DOHH2 (cell line): Measurements from ENCODE around the gene TPPP3.

Source experiments
- H3F3A ChIP-seq: fragments of 200-600 bp; sonication (generic), shearing (Covaris generic); 2 replicates; pipeline ENCODE4 v1.6.0; 2016; ENCODE audit warnings: antibody characterized with exemption, mild to moderate bottlenecking; ENCODE audit not compliant: control insufficient read depth, insufficient read depth
- H3K27ac ChIP-seq: fragments of 200-600 bp; sonication (generic); 2 replicates; pipeline ENCODE4 v1.5.1; 2014; ENCODE audit warnings: low read depth, mild to moderate bottlenecking, low read length, moderate library complexity
- H3K27me3 ChIP-seq: fragments of 200-600 bp; sonication (generic); 2 replicates; pipeline ENCODE4 v1.6.1; 2014; ENCODE audit warnings: mild to moderate bottlenecking, low read length, mixed read lengths; ENCODE audit not compliant: control insufficient read depth
- H3K36me3 ChIP-seq: fragments of 200-600 bp; sonication (generic); 2 replicates; pipeline ENCODE4 v1.6.1; 2014; ENCODE audit warnings: mild to moderate bottlenecking, low read length, moderate library complexity, mixed read lengths; ENCODE audit not compliant: control insufficient read depth
- H3K4me1 ChIP-seq: fragments of 200-600 bp; sonication (generic); 2 replicates; pipeline ENCODE4 v1.6.1; 2014; ENCODE audit warnings: mild to moderate bottlenecking, low read length, mixed read lengths; ENCODE audit not compliant: control insufficient read depth
- H3K4me2 ChIP-seq: fragments of 200-600 bp; sonication (generic); 2 replicates; pipeline ENCODE4 v1.6.0; 2014; ENCODE audit warnings: mild to moderate bottlenecking, low read length, moderate library complexity
- H3K4me3 ChIP-seq: fragments of 200-600 bp; sonication (generic); 2 replicates; pipeline ENCODE4 v1.5.1; 2014; ENCODE audit warnings: mild to moderate bottlenecking, low read length, mixed read lengths
- H3K79me2 ChIP-seq: fragments of 200-600 bp; sonication (generic); 2 replicates; pipeline ENCODE4 v1.6.1; 2014; ENCODE audit warnings: mild to moderate bottlenecking, low read length, mixed read lengths; ENCODE audit not compliant: control insufficient read depth
- H3K9me2 ChIP-seq: fragments of 200-600 bp; sonication (generic); replicated peaks from 2 replicates; pipeline ENCODE4 v1.6.1; 2014; ENCODE audit warnings: mild to moderate bottlenecking, low read length, mixed read lengths; ENCODE audit not compliant: control insufficient read depth
- H3K9me3 ChIP-seq: fragments of 200-600 bp; sonication (generic); 2 replicates; pipeline ENCODE4 v1.6.1; 2014; ENCODE audit warnings: antibody characterized with exemption, low read length, mixed read lengths; ENCODE audit not compliant: control insufficient read depth, insufficient read depth
- H4K20me1 ChIP-seq: fragments of 200-600 bp; sonication (generic); 2 replicates; pipeline ENCODE4 v1.6.0; 2014; ENCODE audit warnings: low read depth, mild to moderate bottlenecking, antibody characterized with exemption, low read length, moderate library complexity; ENCODE audit not compliant: control insufficient read depth, insufficient read depth
- EZH2phosphoT487 ChIP-seq: fragments of 200-600 bp; sonication (generic); IDR thresholded peaks from 2 replicates; pipeline ENCODE4 v1.6.1; 2017; ENCODE audit warnings: borderline replicate concordance, mild to moderate bottlenecking, antibody characterized with exemption, low read length, moderate library complexity, mixed read lengths
- TF ChIP-seq, protein P1 (sequence below): fragments of 200-600 bp; sonication (generic); IDR thresholded peaks from one replicate; pipeline ENCODE4 v1.5.1; 2014; ENCODE audit warnings: antibody characterized with exemption, mild to moderate bottlenecking, low read depth, low read length; ENCODE audit not compliant: poor library complexity, severe bottlenecking

Gene TPPP3

DNA sequence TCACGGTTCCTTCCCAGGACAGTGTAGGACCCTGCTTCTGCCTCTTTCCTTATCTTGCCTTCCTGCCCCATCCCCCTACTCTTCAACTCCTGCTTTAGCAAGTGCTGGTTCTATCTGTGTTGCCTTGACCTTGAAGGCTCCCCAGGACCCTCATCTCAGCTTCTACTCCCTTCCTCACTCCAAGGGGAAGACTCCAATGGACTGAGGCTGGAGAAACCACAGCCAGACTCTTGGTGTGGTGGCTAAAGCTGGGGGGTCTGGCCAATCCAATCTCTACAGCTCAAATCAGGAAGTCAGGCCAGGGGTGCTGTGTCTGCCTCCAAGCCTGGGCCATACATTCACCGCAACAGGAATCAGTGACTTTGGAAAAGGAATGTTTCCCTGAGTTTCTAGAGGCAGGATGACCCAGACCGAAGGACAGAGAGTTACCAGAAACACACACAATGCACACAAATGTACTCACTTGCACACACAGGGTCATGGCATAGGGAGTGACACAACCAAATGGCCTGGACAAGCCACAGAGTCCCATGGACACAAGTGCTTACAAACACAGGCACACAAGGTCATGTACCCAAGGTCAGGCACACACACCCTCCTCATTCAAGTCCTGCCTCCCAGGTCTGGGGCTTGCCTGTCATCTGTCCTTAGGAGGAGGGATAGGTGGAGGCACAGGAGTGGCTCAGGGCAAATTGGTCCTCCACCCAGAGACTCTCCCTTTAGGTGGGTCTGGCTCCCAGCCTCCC, 35.9 kb upstream of the TPPP3 start:
- peaks cover 53% of the 10 kb centered on the region for H3K27me3 ChIP-seq
- H3K4me1 ChIP-seq = peaks cover 11% of the 10 kb centered on the region
- H3K4me2 ChIP-seq = no peak overlapping the region
- H4K20me1 ChIP-seq = no peaks in the 10 kb centered on the region
- H3K4me3 ChIP-seq = no peak overlapping the region
- H3K27ac ChIP-seq = no peak overlapping the region
- no peaks in the 10 kb centered on the region for H3K9me3 ChIP-seq
- no peaks in the 10 kb centered on the region for H3K79me2 ChIP-seq
- H3K36me3 ChIP-seq = no peaks in the 10 kb centered on the region
- H3K9me2 ChIP-seq = no peaks in the 10 kb centered on the region
- TF ChIP-seq EZH2phosphoT487 = no peak
- TF ChIP-seq, protein P1, sequence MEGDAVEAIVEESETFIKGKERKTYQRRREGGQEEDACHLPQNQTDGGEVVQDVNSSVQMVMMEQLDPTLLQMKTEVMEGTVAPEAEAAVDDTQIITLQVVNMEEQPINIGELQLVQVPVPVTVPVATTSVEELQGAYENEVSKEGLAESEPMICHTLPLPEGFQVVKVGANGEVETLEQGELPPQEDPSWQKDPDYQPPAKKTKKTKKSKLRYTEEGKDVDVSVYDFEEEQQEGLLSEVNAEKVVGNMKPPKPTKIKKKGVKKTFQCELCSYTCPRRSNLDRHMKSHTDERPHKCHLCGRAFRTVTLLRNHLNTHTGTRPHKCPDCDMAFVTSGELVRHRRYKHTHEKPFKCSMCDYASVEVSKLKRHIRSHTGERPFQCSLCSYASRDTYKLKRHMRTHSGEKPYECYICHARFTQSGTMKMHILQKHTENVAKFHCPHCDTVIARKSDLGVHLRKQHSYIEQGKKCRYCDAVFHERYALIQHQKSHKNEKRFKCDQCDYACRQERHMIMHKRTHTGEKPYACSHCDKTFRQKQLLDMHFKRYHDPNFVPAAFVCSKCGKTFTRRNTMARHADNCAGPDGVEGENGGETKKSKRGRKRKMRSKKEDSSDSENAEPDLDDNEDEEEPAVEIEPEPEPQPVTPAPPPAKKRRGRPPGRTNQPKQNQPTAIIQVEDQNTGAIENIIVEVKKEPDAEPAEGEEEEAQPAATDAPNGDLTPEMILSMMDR = no peak
- H3F3A ChIP-seq = no peaks in the 10 kb centered on the region

DNA sequence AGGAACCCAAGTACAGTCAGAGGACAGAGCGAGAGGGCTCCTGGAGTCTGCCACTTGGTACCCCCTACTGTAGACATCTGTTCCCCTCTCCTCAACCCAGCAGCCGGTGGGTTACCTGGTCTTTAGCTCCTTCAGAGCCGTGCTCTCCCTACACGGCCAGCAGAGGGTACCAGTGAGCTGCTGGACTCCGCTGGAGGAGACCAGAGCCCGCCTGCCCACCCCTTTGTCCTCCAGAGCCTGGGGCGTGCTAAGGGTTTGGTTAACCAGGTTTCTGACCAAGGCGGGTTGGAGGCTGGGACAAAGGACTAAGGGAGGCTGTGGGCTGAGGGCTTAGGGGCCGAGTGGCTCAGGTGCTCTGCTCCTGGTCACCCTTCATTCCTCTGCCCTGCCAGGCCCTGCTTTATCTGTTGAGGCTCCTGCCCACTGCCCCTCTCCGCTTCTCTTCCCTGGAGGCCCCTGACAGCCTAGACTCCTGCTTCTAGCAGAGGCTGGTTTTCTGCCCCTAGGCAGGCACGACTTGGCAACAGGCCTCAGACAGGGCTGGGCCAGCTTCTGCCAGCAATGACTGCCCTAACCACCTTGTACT, 34.9 kb upstream of the TPPP3 start:
- no peaks in the 10 kb centered on the region for H3K36me3 ChIP-seq
- H3K9me2 ChIP-seq = no peaks in the 10 kb centered on the region
- no peak overlapping the region for H3K27ac ChIP-seq
- no peaks in the 10 kb centered on the region for H3K9me3 ChIP-seq
- H3K4me1 ChIP-seq = peaks cover 14% of the 10 kb centered on the region
- H3F3A ChIP-seq = no peaks in the 10 kb centered on the region
- H3K4me2 ChIP-seq = no peak overlapping the region
- H4K20me1 ChIP-seq = no peaks in the 10 kb centered on the region
- TF ChIP-seq, protein P1 = peak; percentile 86
- TF ChIP-seq EZH2phosphoT487 = no peak
- no peaks in the 10 kb centered on the region for H3K79me2 ChIP-seq
- H3K27me3 ChIP-seq = peaks cover 57% of the 10 kb centered on the region
- no peak overlapping the region for H3K4me3 ChIP-seq

DNA sequence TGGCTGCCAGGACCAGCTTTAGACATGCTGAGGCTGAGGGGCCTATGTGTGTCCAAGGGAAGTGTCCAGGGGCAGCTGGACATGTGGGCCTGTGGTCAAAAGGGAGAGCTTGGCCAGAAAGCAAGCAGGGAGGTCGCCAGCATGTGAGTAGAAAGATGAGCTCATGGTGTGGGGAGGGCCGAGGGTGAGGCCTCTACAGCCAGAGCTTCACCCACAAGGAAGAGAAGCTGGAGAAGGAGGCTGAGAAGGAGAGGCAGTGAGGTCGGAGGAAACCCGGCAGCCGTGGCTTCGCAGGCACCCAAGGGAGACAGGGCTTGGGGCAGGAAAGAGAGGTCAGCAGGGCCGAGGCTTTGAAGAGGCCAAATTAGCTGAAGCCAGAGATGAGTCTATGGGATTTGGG, 33.7 kb upstream of the TPPP3 start:
- H3K27me3 ChIP-seq = peaks cover 49% of the 10 kb centered on the region
- no peaks in the 10 kb centered on the region for H3F3A ChIP-seq
- no peak for TF ChIP-seq EZH2phosphoT487
- TF ChIP-seq, protein P1 = no peak
- H3K4me3 ChIP-seq = no peak overlapping the region
- no peaks in the 10 kb centered on the region for H4K20me1 ChIP-seq
- no peaks in the 10 kb centered on the region for H3K36me3 ChIP-seq
- H3K9me3 ChIP-seq = no peaks in the 10 kb centered on the region
- H3K4me1 ChIP-seq = peaks cover 14% of the 10 kb centered on the region
- no peaks in the 10 kb centered on the region for H3K79me2 ChIP-seq
- H3K27ac ChIP-seq = no peak overlapping the region
- no peaks in the 10 kb centered on the region for H3K9me2 ChIP-seq
- no peak overlapping the region for H3K4me2 ChIP-seq
